Measurements from ENCODE around the gene HTR3A.

DNA sequence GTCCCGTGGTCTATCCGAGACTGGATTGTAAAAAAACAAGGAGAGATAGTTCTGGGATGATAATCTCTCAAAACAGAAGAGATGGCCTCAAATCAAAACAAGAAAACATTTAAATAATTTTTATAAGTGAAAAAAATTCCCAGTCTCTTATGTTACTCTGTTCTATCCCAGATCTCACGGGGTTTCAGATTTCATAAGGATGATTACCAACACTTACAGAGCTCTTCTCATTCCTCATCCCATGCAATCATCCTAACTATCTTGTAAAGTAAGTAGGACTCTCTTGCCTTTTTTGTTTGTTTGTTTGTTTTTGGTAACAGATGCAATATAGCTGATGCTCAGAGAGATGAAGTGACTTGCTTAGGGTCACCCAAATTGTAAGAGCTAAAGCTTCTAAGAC, 64.6 kb downstream of the HTR3A start:
- TF ChIP-seq, protein P1, sequence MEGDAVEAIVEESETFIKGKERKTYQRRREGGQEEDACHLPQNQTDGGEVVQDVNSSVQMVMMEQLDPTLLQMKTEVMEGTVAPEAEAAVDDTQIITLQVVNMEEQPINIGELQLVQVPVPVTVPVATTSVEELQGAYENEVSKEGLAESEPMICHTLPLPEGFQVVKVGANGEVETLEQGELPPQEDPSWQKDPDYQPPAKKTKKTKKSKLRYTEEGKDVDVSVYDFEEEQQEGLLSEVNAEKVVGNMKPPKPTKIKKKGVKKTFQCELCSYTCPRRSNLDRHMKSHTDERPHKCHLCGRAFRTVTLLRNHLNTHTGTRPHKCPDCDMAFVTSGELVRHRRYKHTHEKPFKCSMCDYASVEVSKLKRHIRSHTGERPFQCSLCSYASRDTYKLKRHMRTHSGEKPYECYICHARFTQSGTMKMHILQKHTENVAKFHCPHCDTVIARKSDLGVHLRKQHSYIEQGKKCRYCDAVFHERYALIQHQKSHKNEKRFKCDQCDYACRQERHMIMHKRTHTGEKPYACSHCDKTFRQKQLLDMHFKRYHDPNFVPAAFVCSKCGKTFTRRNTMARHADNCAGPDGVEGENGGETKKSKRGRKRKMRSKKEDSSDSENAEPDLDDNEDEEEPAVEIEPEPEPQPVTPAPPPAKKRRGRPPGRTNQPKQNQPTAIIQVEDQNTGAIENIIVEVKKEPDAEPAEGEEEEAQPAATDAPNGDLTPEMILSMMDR (IDR thresholded peaks at IDR 0.05): no peak
- no peak for TF ChIP-seq POLR2AphosphoS5 (IDR thresholded peaks at IDR 0.05; ENCODE audit: low read depth, low read length)

All from Panc1 (cell line).